Measurements from ENCODE around the gene PDE1A.

- TF ChIP-seq, protein P1, sequence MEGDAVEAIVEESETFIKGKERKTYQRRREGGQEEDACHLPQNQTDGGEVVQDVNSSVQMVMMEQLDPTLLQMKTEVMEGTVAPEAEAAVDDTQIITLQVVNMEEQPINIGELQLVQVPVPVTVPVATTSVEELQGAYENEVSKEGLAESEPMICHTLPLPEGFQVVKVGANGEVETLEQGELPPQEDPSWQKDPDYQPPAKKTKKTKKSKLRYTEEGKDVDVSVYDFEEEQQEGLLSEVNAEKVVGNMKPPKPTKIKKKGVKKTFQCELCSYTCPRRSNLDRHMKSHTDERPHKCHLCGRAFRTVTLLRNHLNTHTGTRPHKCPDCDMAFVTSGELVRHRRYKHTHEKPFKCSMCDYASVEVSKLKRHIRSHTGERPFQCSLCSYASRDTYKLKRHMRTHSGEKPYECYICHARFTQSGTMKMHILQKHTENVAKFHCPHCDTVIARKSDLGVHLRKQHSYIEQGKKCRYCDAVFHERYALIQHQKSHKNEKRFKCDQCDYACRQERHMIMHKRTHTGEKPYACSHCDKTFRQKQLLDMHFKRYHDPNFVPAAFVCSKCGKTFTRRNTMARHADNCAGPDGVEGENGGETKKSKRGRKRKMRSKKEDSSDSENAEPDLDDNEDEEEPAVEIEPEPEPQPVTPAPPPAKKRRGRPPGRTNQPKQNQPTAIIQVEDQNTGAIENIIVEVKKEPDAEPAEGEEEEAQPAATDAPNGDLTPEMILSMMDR (IDR thresholded peaks at IDR 0.05): no peak
- no peak for TF ChIP-seq EZH2 (IDR thresholded peaks at IDR 0.05; ENCODE audit: borderline replicate concordance, insufficient read depth, low read depth, low read length, poor library complexity, severe bottlenecking)
Measured at GRCh38 chr2:182365855-182366254, 61.0 kb downstream of the PDE1A start.

Measured in B cell (primary cell).